ENCODE results near the gene HNMT.
"Not testable (repeated sequence)": the region's sequence is repeated elsewhere in the genome, so short reads cannot be mapped to it uniquely, and the experiment has no call there.

Gene HNMT

GRCh38 chr2:138016351-138017087, 52.2 kb downstream of the HNMT start:
- FAIRE-seq, result no peak

- no peak for FAIRE-seq
Observed at GRCh38 chr2:138017824-138018223, 53.6 kb downstream of the HNMT start.

GRCh38 chr2:138018866-138019688, 54.8 kb downstream of the HNMT start:
- no peak for FAIRE-seq

GRCh38 chr2:138020432-138020831, 56.2 kb downstream of the HNMT start:
- peak; percentile 49 for FAIRE-seq

- FAIRE-seq, result no peak
Observed at GRCh38 chr2:138021154-138021553, 56.9 kb downstream of the HNMT start.

- no peak for FAIRE-seq
Observed at GRCh38 chr2:138023298-138023697, 59.0 kb downstream of the HNMT start.

- no peak for FAIRE-seq
Observed at GRCh38 chr2:138023976-138024375, 59.7 kb downstream of the HNMT start.

GRCh38 chr2:138026111-138027020, 62.1 kb downstream of the HNMT start:
- no peak for FAIRE-seq

- no peak for FAIRE-seq
Observed at GRCh38 chr2:138028538-138028937, 64.3 kb downstream of the HNMT start.

GRCh38 chr2:138029276-138029675, 65.0 kb downstream of the HNMT start:
- FAIRE-seq, result no peak

GRCh38 chr2:138030459-138030858, 66.2 kb downstream of the HNMT start:
- no peak for FAIRE-seq

- FAIRE-seq, result no peak
Observed at GRCh38 chr2:138032334-138032733, 68.1 kb downstream of the HNMT start.

- no peak for FAIRE-seq
Observed at GRCh38 chr2:138034536-138034935, 70.3 kb downstream of the HNMT start.

- no peak for FAIRE-seq
Observed at GRCh38 chr2:138035608-138036217, 71.4 kb downstream of the HNMT start.

GRCh38 chr2:138036522-138036921, 72.2 kb downstream of the HNMT start:
- FAIRE-seq, result no peak

- no peak for FAIRE-seq
Observed at GRCh38 chr2:138037090-138037489, 72.8 kb downstream of the HNMT start.

GRCh38 chr2:138040616-138041015, 76.3 kb downstream of the HNMT start:
- FAIRE-seq, result no peak

GRCh38 chr2:138042311-138042710, 78.0 kb downstream of the HNMT start:
- no peak for FAIRE-seq

GRCh38 chr2:138043588-138043987, 79.3 kb downstream of the HNMT start:
- not testable (repeated sequence) for FAIRE-seq

- FAIRE-seq, result no peak
Observed at GRCh38 chr2:138058427-138058826, 94.2 kb downstream of the HNMT start.

- FAIRE-seq, result no peak
Observed at GRCh38 chr2:138059487-138060300, 95.4 kb downstream of the HNMT start.

GRCh38 chr2:138060301-138060635, 96.0 kb downstream of the HNMT start:
- no peak for FAIRE-seq

Measured in TTC549 (cell line).